ENCODE results near the gene CDC20.

DNA sequence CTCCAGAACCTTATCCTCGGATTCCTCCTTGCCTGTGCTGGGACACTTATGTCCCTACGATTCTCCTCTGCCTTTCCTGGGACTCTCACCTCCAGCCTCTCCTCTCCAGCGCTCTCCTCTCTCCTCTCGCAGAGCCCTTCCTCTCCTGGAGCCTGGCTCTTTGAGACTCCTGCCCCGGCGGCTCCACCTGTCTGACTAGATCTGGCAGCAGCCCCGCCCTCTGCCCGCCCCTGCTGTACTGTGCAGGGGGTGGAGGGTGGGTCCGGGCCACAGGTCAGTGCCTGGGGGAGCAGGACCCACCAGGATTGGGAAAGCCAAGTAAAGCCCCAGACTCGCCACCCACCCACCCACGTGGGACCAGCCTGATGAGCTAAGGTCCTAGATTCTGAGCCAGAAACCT lies 7.4 kb downstream of the CDC20 start:
- TF ChIP-seq, protein P1, sequence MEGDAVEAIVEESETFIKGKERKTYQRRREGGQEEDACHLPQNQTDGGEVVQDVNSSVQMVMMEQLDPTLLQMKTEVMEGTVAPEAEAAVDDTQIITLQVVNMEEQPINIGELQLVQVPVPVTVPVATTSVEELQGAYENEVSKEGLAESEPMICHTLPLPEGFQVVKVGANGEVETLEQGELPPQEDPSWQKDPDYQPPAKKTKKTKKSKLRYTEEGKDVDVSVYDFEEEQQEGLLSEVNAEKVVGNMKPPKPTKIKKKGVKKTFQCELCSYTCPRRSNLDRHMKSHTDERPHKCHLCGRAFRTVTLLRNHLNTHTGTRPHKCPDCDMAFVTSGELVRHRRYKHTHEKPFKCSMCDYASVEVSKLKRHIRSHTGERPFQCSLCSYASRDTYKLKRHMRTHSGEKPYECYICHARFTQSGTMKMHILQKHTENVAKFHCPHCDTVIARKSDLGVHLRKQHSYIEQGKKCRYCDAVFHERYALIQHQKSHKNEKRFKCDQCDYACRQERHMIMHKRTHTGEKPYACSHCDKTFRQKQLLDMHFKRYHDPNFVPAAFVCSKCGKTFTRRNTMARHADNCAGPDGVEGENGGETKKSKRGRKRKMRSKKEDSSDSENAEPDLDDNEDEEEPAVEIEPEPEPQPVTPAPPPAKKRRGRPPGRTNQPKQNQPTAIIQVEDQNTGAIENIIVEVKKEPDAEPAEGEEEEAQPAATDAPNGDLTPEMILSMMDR (conservative IDR thresholded peaks at IDR 0.05; ENCODE audit: low read depth in 2 of 2): no peak
- TF ChIP-seq ETS1 (IDR thresholded peaks at IDR 0.05) (no peak), CREB1 (CRISPR knock-in tag; IDR thresholded peaks at IDR 0.05; ENCODE audit: low read depth) (no peak), JUNB (IDR thresholded peaks at IDR 0.05; ENCODE audit: unreplicated experiment) (no peak)

Data from GM23338 (cell line).